T-cell (primary cell): ENCODE measurements around the gene CLEC2B. TPM values are rescaled to one million over a fixed set of nuclear protein-coding genes. Genes with fewer than 3 reads are reported as not detected.

Source experiments
- ATAC-seq, 4 experiments: fragments of 200-7000 bp in 3 of 4; fragments of 150-1000 bp in 1 of 4; cut with Tn5 transposase; replicated peaks in 1 of 4; 1 replicate in 3 of 4; 2 replicates in 1 of 4; pipeline ENCODE4 v1.10.0; 2021; ENCODE audit warnings: moderate library complexity in 3 of 4, mild to moderate bottlenecking in 2 of 4, moderate number of reproducible peaks in 1 of 4
- CTCF ChIA-PET, 2 donors: fragments of 300-600 bp; sonication (Branson Sonifier 250); formaldehyde crosslinking; loops; one replicate each; lab custom pipeline; 2022; ENCODE audit warnings: antibody characterized with exemption in 2 of 2; lab: Charles Lee
- POLR2A ChIA-PET, 2 donors: fragments of 300-600 bp; sonication (Branson Sonifier 250); formaldehyde crosslinking; loops; one replicate each; lab custom pipeline; 2022; ENCODE audit warnings: antibody characterized with exemption in 2 of 2; lab: Charles Lee
- DNase-seq, 35 experiments: peaks; one replicate each; pipeline versions ENCODE4 v3.0.0 to v3.0.0-alpha.2; 2013 to 2023
- H3K27ac ChIP-seq: one replicate; pipeline ENCODE4 v1.5.1; 2013; ENCODE audit warnings: low read length
- H3K27me3 ChIP-seq, 2 experiments: replicated peaks in 1 of 2; 1 replicate in 1 of 2; 2 replicates in 1 of 2; pipeline versions ENCODE4 v1.6.1 to v1.7.0; 2013; ENCODE audit warnings: low read length in 1 of 2, mixed read lengths in 1 of 2; ENCODE audit not compliant: control insufficient read depth in 2 of 2, insufficient read depth in 2 of 2; ENCODE audit errors: extremely low read depth in 1 of 2
- H3K36me3 ChIP-seq, 2 donors: 1 replicate in 1 of 2; 2 replicates in 1 of 2; pipeline versions ENCODE4 v1.6.1 to v1.7.0; 2013; ENCODE audit warnings: low read length in 1 of 2; ENCODE audit not compliant: control insufficient read depth in 2 of 2, insufficient read depth in 1 of 2; ENCODE audit errors: extremely low read depth in 1 of 2
- H3K4me1 ChIP-seq, 2 experiments: 1 replicate in 1 of 2; 2 replicates in 1 of 2; pipeline versions ENCODE4 v1.6.1 to v1.7.0; 2013; ENCODE audit warnings: low read length in 2 of 2, mixed read lengths in 1 of 2; ENCODE audit not compliant: insufficient read depth in 2 of 2, control insufficient read depth in 1 of 2; ENCODE audit errors: extremely low read depth in 1 of 2
- H3K4me3 ChIP-seq, 2 donors: 1 replicate in 1 of 2; 2 replicates in 1 of 2; pipeline versions ENCODE4 v1.5.1 to v1.7.0; 2013; ENCODE audit warnings: mild to moderate bottlenecking in 2 of 2, low read length in 1 of 2, moderate library complexity in 1 of 2; ENCODE audit not compliant: control insufficient read depth in 1 of 2; ENCODE audit errors: extremely low read depth in 1 of 2
- H3K9me3 ChIP-seq: 2 replicates; pipeline ENCODE4 v1.7.0; 2013
- H3K27ac Mint-ChIP-seq, 2 donors: one replicate each; pipeline ENCODE4 v1.8.0; 2020 to 2021; ENCODE audit warnings: mild to moderate bottlenecking in 2 of 2, mixed read lengths in 2 of 2
- H3K27me3 Mint-ChIP-seq, 2 donors: one replicate each; pipeline ENCODE4 v1.8.0; 2021 to 2022; ENCODE audit warnings: mixed read lengths in 2 of 2
- H3K36me3 Mint-ChIP-seq: one replicate; pipeline ENCODE4 v1.8.0; 2021; ENCODE audit warnings: mixed read lengths
- H3K4me1 Mint-ChIP-seq, 3 donors: one replicate each; pipeline ENCODE4 v1.8.0; 2020 to 2022; ENCODE audit warnings: mixed read lengths in 3 of 3, mild to moderate bottlenecking in 1 of 3
- H3K4me3 Mint-ChIP-seq, 3 donors: one replicate each; pipeline ENCODE4 v1.8.0; 2020 to 2022; ENCODE audit warnings: mild to moderate bottlenecking in 3 of 3, mixed read lengths in 3 of 3, moderate library complexity in 3 of 3
- H3K9me3 Mint-ChIP-seq, 3 donors: one replicate each; pipeline ENCODE4 v1.8.0; 2020 to 2022; ENCODE audit warnings: mixed read lengths in 3 of 3
- WGBS: methylation state at CpG from one replicate; pipeline ENCODE4 v1.1.5; 2013; ENCODE audit warnings: missing lambda C conversion rate; ENCODE audit not compliant: insufficient coverage; 5-methylcytosine and 5-hydroxymethylcytosine counted together
- total RNA-seq, 35 experiments: library from RNA in 6 of 35; stranded (reverse) in 6 of 35; fragments of 120-200 nt in 1 of 35; gene quantifications; one replicate each; pipeline versions ENCODE4 v1.2.1 to v1.2.4 and lab custom pipeline; 2013 to 2026

CLEC2B gene
- total RNA-seq, 5 donors from 2014 or later (not counting 1 experiment from before 2014, with no cell fraction given): 60.0 to 101 (median 74.7) TPM

DNA sequence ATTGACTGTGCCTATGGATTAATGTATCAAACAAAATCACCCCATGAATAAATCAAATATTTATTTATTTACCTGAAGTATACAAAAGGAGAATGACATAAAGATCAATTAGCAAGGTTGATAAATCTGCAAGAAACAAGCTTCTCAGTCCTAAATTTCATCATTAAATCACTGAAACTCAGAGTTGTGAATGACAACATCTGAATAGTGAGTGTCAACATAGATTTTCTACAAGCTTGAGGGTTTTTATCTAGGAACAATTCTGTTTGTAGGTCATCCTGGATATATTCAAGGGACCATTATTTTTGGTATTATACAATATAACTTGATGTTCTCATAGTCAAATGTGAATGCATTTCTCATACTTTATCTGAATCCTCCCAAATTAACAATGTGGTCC, 59.3 kb downstream of the CLEC2B start:
- H3K4me3 ChIP-seq: no peak overlapping the region
- Mint-ChIP-seq H3K27me3 (peaks cover 12 to 13% of the 10 kb centered on the region in 2 donors), H3K4me3 (no peak overlapping the region), H3K27ac (no peak overlapping the region), H3K4me1 (peaks cover 10 to 15% (median 10%) of the 10 kb centered on the region in 3 donors), H3K9me3 (no peaks in the 10 kb centered on the region), H3K36me3 (no peaks in the 10 kb centered on the region)
- no peaks in the 10 kb centered on the region for H3K36me3 ChIP-seq
- POLR2A ChIA-PET: no interaction called here
- ATAC-seq: no peak
- no peaks in the 10 kb centered on the region for H3K9me3 ChIP-seq
- CTCF ChIA-PET: interaction anchor here in 1 of 2 donors (0.8 to 3.6 kb wide), 5 partner anchors 11 to 118 kb away, joined by 3 to 14 read pairs (median 5); no protein-coding TSS in a partner anchor
- no peak overlapping the region for H3K27ac ChIP-seq
- no peak for DNase-seq
- H3K4me1 ChIP-seq: peaks cover 8 to 15% of the 10 kb centered on the region in 2 experiments
- H3K27me3 ChIP-seq: peaks cover 0 to 8% of the 10 kb centered on the region in 2 experiments

GRCh38 chr12:9809338-9809737, 59.8 kb downstream of the CLEC2B start:
- peaks cover 8 to 12% of the 10 kb centered on the region in 2 experiments for H3K4me1 ChIP-seq
- H3K36me3 Mint-ChIP-seq: no peaks in the 10 kb centered on the region
- ATAC-seq (no peak), DNase-seq (no peak)
- WGBS: no CpG with 5 or more reads among the region's 4 CpGs
- H3K4me3 ChIP-seq: no peak overlapping the region
- H3K27ac Mint-ChIP-seq: no peak overlapping the region
- peaks cover 12 to 13% of the 10 kb centered on the region in 2 donors for H3K27me3 Mint-ChIP-seq
- no peak overlapping the region for H3K4me3 Mint-ChIP-seq
- H3K4me1 Mint-ChIP-seq: peaks cover 9 to 14% (median 10%) of the 10 kb centered on the region in 3 donors
- no peaks in the 10 kb centered on the region for H3K36me3 ChIP-seq
- CTCF ChIA-PET: interaction anchor here in 1 of 2 donors (0.8 to 3.6 kb wide), 5 partner anchors 11 to 118 kb away, joined by 3 to 14 read pairs (median 5); no protein-coding TSS in a partner anchor
- H3K9me3 Mint-ChIP-seq: no peaks in the 10 kb centered on the region
- H3K9me3 ChIP-seq: no peaks in the 10 kb centered on the region
- POLR2A ChIA-PET: no interaction called here
- peaks cover 0 to 8% of the 10 kb centered on the region in 2 experiments for H3K27me3 ChIP-seq
- no peak overlapping the region for H3K27ac ChIP-seq

- Mint-ChIP-seq H3K4me1 (peaks cover 2 to 8% (median 3%) of the 10 kb centered on the region in 3 donors), H3K27ac (no peak overlapping the region), H3K36me3 (no peaks in the 10 kb centered on the region), H3K4me3 (no peak overlapping the region), H3K9me3 (no peaks in the 10 kb centered on the region), H3K27me3 (peaks cover 12 to 13% of the 10 kb centered on the region in 2 donors)
- peaks cover 4 to 5% of the 10 kb centered on the region in 2 experiments for H3K4me1 ChIP-seq
- ChIA-PET CTCF (interaction anchor here (0.6 to 3.6 kb wide), 7 partner anchors 9 to 58 kb away, joined by 3 to 14 read pairs (median 5); no protein-coding TSS in a partner anchor), POLR2A (interaction anchor here (0.5 to 0.6 kb wide), 2 partner anchors 66 to 346 kb away, joined by 3 read pairs; no protein-coding TSS in a partner anchor)
- peaks cover 0 to 3% of the 10 kb centered on the region in 2 experiments for H3K27me3 ChIP-seq
- no peaks in the 10 kb centered on the region for H3K9me3 ChIP-seq
- ATAC-seq (no peak), DNase-seq (no peak)
- no peaks in the 10 kb centered on the region for H3K36me3 ChIP-seq
- no peak overlapping the region for H3K27ac ChIP-seq
- H3K4me3 ChIP-seq: no peak overlapping the region
- WGBS: no CpG with 5 or more reads among the region's 3 CpGs
These were observed 60.6 kb downstream of the CLEC2B start for GRCh38 chr12:9808504-9808903.

DNA sequence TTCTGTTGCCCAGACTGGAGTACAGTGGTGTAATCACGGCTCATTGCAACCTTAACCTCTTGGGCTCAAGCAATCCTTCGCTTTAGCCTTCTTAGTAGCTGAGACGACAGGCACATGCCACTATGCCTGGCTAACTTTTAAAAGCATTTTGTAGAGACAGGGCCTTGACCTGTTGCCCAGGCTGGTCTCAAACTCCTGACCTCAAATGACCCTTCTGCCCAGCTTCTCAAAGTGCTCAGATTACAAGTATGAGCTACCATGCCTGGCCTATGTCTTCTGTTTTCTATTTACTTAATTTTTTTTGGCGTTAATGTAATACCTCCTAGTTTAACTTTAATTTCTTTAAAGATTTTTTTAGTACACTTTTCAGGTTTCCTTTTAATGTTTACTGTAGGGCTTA, 62.4 kb downstream of the CLEC2B start:
- POLR2A ChIA-PET: interaction anchor here in 1 of 2 donors (0.5 kb wide), 1 partner anchor 44 kb away, joined by 4 read pairs; no protein-coding TSS in a partner anchor
- CTCF ChIA-PET: interaction anchor here in 1 of 2 donors (1.7 to 3.6 kb wide), 2 partner anchors 57 to 64 kb away, joined by 5 to 13 read pairs; no protein-coding TSS in a partner anchor
- H3K4me3 ChIP-seq: no peak overlapping the region

DNA sequence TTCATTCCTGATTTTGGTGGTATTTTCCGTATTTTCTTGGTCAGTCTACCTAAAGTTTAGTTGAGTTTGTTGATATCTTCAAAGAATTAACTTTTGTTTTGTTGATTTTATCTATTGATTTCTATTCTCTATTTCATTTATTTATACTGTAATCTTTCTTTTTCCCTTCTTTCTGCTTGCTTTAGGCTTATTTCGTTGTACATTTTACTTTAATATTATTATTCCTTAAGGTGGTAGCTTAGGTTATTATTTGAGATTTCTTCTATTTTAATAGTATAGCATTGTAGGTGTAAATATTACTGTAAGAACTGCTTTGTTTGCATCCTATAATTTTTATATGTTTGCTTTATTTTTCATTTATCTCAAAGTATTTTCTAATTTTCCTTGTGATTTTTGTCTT, 63.3 kb downstream of the CLEC2B start:
- no peak overlapping the region for H3K27ac Mint-ChIP-seq
- POLR2A ChIA-PET: no interaction called here
- H3K4me1 Mint-ChIP-seq: peaks cover 0 to 5% (median 0%) of the 10 kb centered on the region in 3 donors
- Histone ChIP-seq H3K27ac (no peak overlapping the region), H3K9me3 (no peaks in the 10 kb centered on the region), H3K4me3 (no peak overlapping the region), H3K27me3 (peaks cover 0 to 3% of the 10 kb centered on the region in 2 experiments), H3K36me3 (no peaks in the 10 kb centered on the region), H3K4me1 (peaks cover 0 to 2% of the 10 kb centered on the region in 2 experiments)
- ATAC-seq (no peak), DNase-seq (no peak)
- H3K36me3 Mint-ChIP-seq: no peaks in the 10 kb centered on the region
- peaks cover 5 to 9% of the 10 kb centered on the region in 2 donors for H3K27me3 Mint-ChIP-seq
- no CpG with 5 or more reads among the region's 2 CpGs for WGBS
- CTCF ChIA-PET: interaction anchor here in 1 of 2 donors (1.7 kb wide), 1 partner anchor 63 kb away, joined by 5 read pairs; no protein-coding TSS in a partner anchor
- H3K9me3 Mint-ChIP-seq: no peaks in the 10 kb centered on the region
- no peak overlapping the region for H3K4me3 Mint-ChIP-seq

More for the DNA sequence above, 62.4 kb downstream of the CLEC2B start:
- Mint-ChIP-seq H3K36me3 (no peaks in the 10 kb centered on the region), H3K4me1 (peaks cover 0 to 6% (median 0%) of the 10 kb centered on the region in 3 donors), H3K4me3 (no peak overlapping the region), H3K27me3 (peaks cover 6 to 9% of the 10 kb centered on the region in 2 donors), H3K27ac (no peak overlapping the region), H3K9me3 (no peaks in the 10 kb centered on the region)
- H3K36me3 ChIP-seq: no peaks in the 10 kb centered on the region
- H3K9me3 ChIP-seq: no peaks in the 10 kb centered on the region
- ATAC-seq: no peak
- peaks cover 0 to 3% of the 10 kb centered on the region in 2 experiments for H3K27me3 ChIP-seq
- WGBS: 100% methylated on average over 3 of the region's 4 CpGs
- no peak overlapping the region for H3K27ac ChIP-seq
- DNase-seq: no peak
- peaks cover 0 to 5% of the 10 kb centered on the region in 2 experiments for H3K4me1 ChIP-seq
